RKO (cell line): ENCODE results near the gene KCNQ2.
"Not testable (repeated sequence)": the region's sequence is repeated elsewhere in the genome, so short reads cannot be mapped to it uniquely, and the experiment has no call there.

Experiments used
- DNase-seq: peaks from one replicate; pipeline ENCODE4 v3.0.0-alpha.2; 2016; ENCODE audit warnings: low spot score

KCNQ2 gene

DNA sequence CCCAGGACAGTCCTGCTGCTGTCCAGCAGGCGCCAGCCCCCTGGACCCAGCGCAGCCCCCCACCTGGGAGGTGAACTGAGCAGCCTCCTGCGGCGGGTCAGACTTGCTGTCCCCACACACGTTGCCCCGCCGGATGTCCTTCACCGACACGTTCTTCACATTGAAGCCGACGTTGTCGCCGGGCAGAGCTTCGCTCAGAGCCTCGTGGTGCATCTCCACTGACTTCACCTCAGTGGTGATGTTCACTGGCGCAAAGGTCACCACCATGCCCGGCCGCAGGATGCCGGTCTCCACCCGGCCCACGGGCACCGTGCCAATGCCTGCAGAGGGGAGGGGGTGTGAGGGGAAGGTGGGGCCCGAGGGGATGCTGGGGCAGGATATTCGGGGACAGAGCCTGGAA lies 18.0 kb upstream of the KCNQ2 start:
- DNase-seq = no peak

- no peak for DNase-seq
Measured at GRCh38 chr20:63488315-63489251, 16.1 kb upstream of the KCNQ2 start.

GRCh38 chr20:63487781-63488241 lies 15.4 kb upstream of the KCNQ2 start:
- no peak for DNase-seq

GRCh38 chr20:63487116-63487764 lies 14.8 kb upstream of the KCNQ2 start:
- no peak for DNase-seq

- no peak for DNase-seq
Measured at GRCh38 chr20:63486300-63486855, 13.9 kb upstream of the KCNQ2 start.

- DNase-seq = no peak
Measured at GRCh38 chr20:63484651-63485403, 12.4 kb upstream of the KCNQ2 start.

GRCh38 chr20:63484236-63484635 lies 11.8 kb upstream of the KCNQ2 start:
- DNase-seq = no peak

DNA sequence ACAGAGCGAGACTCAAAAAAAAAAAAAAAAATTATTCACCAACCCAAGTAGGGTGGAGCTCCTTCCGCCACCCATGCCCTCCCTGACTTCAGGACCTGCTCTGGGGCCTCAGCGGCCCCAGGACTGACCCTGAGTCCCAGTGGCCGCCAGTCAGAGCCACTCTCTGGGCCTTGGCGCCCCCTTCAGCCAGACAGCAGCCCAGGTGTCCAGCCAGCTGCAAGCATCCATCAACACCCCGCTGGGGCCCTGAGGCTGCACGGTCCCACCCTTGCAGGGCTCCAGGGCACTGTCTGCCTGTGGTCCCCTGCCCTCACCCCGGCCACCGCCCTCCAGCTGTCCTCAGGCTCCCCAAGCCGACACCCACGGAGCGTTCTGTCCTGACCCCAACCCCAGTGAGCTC lies 11.4 kb upstream of the KCNQ2 start:
- no peak for DNase-seq

GRCh38 chr20:63482021-63482587 lies 9.6 kb upstream of the KCNQ2 start:
- DNase-seq = no peak

GRCh38 chr20:63481503-63481902 lies 9.0 kb upstream of the KCNQ2 start:
- no peak for DNase-seq

- not testable (repeated sequence) for DNase-seq
Measured at GRCh38 chr20:63479695-63480419, 7.4 kb upstream of the KCNQ2 start.

- no peak for DNase-seq
Measured at GRCh38 chr20:63478346-63479302, 6.2 kb upstream of the KCNQ2 start.

DNA sequence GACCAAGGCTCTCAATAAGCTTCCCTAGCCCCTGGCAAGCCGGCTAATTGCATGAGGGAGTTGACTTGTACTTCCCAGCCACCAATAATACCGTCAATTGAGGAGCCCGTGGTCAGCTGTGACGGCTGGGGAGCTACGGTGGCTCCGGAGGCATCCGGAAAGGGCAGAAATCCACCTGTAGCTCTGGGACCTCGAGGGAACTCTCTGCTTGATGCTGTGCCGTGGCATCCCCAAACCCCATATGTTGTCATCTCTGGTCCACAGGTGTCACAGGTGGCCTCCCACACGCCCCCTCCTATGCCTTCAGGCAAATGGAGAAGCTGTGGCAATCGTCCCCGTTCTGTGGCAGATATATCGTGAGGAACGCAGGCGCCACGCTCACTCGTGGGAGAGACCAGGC lies 5.5 kb upstream of the KCNQ2 start:
- no peak for DNase-seq

GRCh38 chr20:63477061-63477616 lies 4.7 kb upstream of the KCNQ2 start:
- DNase-seq = no peak

GRCh38 chr20:63475209-63475608 lies 2.8 kb upstream of the KCNQ2 start:
- DNase-seq = no peak

GRCh38 chr20:63473555-63474449 lies 1.3 kb upstream of the KCNQ2 start:
- DNase-seq = no peak

DNA sequence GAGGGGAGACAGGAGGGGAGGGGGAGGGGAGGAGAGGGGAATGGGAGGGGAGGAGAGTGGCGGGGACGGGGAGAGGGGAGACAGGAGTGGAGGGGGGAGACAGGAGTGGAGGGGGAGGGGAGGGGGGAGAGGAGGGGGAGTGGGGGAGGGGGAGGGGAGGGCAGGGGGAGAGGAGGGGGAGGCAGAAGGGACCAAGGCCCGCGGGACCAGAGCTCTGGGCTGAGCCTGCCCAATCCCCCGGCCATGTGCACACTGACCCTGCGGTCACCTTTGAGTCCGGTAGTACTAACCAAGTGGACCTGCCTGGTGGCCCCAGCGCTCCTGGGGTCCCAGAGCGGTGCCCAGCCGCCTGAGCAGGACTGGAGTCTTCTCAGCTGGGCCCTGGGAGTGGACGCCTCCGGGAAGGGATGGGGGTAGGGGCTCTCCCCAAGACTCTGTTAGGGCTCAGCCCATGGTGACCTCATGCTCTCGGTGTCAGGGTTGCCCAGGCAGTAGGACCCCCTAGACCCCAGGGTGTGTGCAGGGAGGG lies 471 bp upstream of the KCNQ2 start:
- no peak for DNase-seq

- DNase-seq = no peak
Measured at GRCh38 chr20:63471717-63471980, 806 bp downstream of the KCNQ2 start.
